Neural progenitor cell (in vitro differentiated cells): Measurements from ENCODE around the gene CREBRF.

Experiments used
- EZH2 ChIP-seq: fragments of 200-600 bp; sonication (generic); IDR thresholded peaks from 2 replicates; pipeline ENCODE4 v1.6.1; 2017; ENCODE audit warnings: antibody characterized with exemption, mild to moderate bottlenecking, moderate library complexity
- TF ChIP-seq, protein P1 (sequence below): fragments of 200-600 bp; sonication (generic); IDR thresholded peaks from 2 replicates; pipeline ENCODE4 v1.5.1; 2017; ENCODE audit warnings: antibody characterized with exemption, mild to moderate bottlenecking

GRCh38 chr5:173020643-173021042 lies 35.5 kb upstream of the CREBRF start:
- TF ChIP-seq EZH2 = no peak
- TF ChIP-seq, protein P1, sequence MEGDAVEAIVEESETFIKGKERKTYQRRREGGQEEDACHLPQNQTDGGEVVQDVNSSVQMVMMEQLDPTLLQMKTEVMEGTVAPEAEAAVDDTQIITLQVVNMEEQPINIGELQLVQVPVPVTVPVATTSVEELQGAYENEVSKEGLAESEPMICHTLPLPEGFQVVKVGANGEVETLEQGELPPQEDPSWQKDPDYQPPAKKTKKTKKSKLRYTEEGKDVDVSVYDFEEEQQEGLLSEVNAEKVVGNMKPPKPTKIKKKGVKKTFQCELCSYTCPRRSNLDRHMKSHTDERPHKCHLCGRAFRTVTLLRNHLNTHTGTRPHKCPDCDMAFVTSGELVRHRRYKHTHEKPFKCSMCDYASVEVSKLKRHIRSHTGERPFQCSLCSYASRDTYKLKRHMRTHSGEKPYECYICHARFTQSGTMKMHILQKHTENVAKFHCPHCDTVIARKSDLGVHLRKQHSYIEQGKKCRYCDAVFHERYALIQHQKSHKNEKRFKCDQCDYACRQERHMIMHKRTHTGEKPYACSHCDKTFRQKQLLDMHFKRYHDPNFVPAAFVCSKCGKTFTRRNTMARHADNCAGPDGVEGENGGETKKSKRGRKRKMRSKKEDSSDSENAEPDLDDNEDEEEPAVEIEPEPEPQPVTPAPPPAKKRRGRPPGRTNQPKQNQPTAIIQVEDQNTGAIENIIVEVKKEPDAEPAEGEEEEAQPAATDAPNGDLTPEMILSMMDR = no peak
